ENCODE measurements around the gene ZBTB17.
A peak's percentile ranks its signal among the peaks of the same experiment; 100 is the strongest.
"Not testable (repeated sequence)": the region's sequence is repeated elsewhere in the genome, so short reads cannot be mapped to it uniquely, and the experiment has no call there.

Gene ZBTB17

GRCh38 chr1:15975805-15976680, at the start of gene ZBTB17:
Gene ZBTB17 (minus strand): TSS chr1:15976101. CDS start chr1:15948495, 27,606 bp downstream.
- no peak for TF ChIP-seq CTCF (IDR thresholded peaks at IDR 0.05; ENCODE audit: insufficient read depth, low read depth, low read length, missing control alignments)
- H3K4me3 ChIP-seq (ENCODE audit: low read depth, low read length), result peak within 1 kb of the TSS; percentile 73
- peak; percentile 97 for DNase-seq (ENCODE audit: low read depth)

DNA sequence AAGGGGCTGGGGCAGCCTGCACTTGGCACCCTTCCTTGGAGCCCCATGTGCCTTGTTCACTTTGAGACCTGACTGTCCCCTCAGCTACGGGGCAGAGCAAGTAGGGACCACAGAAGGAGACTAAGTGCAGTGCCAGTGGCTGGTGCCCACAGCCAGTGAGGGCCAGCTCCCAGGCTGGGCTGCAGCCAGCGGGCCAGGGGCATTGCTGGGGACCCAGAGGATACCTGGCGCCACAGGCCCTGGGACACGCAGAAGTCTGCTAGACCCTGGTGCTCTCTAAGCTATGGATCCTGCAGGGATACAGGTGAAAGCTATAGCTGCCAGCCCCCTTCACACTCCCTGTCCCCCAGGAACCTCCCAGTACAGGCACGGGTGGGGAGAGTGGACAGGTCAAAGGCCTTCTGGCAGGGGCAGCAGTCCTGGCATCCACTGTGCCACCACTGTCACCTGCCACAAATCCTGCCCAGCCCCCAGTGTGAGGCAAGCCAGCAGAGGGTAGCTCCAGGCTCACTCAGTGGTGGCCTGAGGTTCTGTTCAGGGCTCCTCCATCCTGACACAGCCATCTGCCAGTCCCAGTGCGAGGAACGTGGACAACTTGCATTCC, 47.3 kb upstream of the ZBTB17 start:
- TF ChIP-seq CTCF (IDR thresholded peaks at IDR 0.05; ENCODE audit: insufficient read depth, low read depth, low read length, missing control alignments), result no peak
- no peak overlapping the region for H3K4me3 ChIP-seq (ENCODE audit: low read depth, low read length)
- no peak for DNase-seq (ENCODE audit: low read depth)

- H3K4me3 ChIP-seq (ENCODE audit: low read depth, low read length), result no peak overlapping the region
- no peak for DNase-seq (ENCODE audit: low read depth)
- no peak for TF ChIP-seq CTCF (IDR thresholded peaks at IDR 0.05; ENCODE audit: insufficient read depth, low read depth, low read length, missing control alignments)
Measured at GRCh38 chr1:16022393-16022792, 46.5 kb upstream of the ZBTB17 start.

- no peak for DNase-seq (ENCODE audit: low read depth)
- TF ChIP-seq CTCF (IDR thresholded peaks at IDR 0.05; ENCODE audit: insufficient read depth, low read depth, low read length, missing control alignments), result no peak
- no peak within 1 kb of the TSS for H3K4me3 ChIP-seq (ENCODE audit: low read depth, low read length)
Measured at GRCh38 chr1:16021681-16022080, 45.8 kb upstream of the ZBTB17 start, which contains the start of gene CLCNKA. Gene CLCNKA (plus strand): TSS chr1:16022036. CDS start chr1:16022620, 584 bp downstream.

GRCh38 chr1:16020878-16021277, 45.0 kb upstream of the ZBTB17 start:
- H3K4me3 ChIP-seq (ENCODE audit: low read depth, low read length); DNase-seq (ENCODE audit: low read depth): not testable (repeated sequence)

GRCh38 chr1:16020325-16020724, 44.4 kb upstream of the ZBTB17 start:
- no peak for DNase-seq (ENCODE audit: low read depth)
- no peak for TF ChIP-seq CTCF (IDR thresholded peaks at IDR 0.05; ENCODE audit: insufficient read depth, low read depth, low read length, missing control alignments)
- no peak overlapping the region for H3K4me3 ChIP-seq (ENCODE audit: low read depth, low read length)

GRCh38 chr1:16019644-16020277, 43.9 kb upstream of the ZBTB17 start:
- no peak overlapping the region for H3K4me3 ChIP-seq (ENCODE audit: low read depth, low read length)
- no peak for TF ChIP-seq CTCF (IDR thresholded peaks at IDR 0.05; ENCODE audit: insufficient read depth, low read depth, low read length, missing control alignments)
- DNase-seq (ENCODE audit: low read depth), result no peak
